ENCODE measurements around the gene ZP1.

ZP1 gene

DNA sequence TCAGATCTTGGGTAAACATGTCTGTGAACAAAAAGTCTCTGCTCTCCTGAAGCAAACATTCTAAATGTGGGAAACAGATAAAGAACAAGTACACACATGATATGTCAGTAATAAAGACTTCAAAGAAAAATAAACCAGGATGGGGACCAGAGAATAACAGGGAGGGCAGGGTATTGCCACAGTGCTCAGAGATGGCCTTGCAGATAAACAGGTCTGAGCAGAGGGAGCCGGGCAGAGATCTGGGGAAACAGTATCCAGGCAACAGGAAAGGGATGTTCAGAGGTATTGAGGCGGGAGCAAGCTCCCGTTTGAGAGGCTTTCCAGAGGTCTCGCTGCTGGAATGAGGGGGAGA lies 22.5 kb upstream of the ZP1 start:
- no CpG with 5 or more reads among the region's 4 CpGs for WGBS (ENCODE audit: insufficient coverage, insufficient read length)
- peaks cover 1% of the 10 kb centered on the region; the same call in 1 of the 2 replicates for H3K4me1 ChIP-seq (ENCODE audit: control insufficient read depth, insufficient read depth, low read length)
- no peaks in the 10 kb centered on the region for H3K27me3 ChIP-seq (ENCODE audit: control insufficient read depth, insufficient read depth, low read length)
- no peak for DNase-seq (ENCODE audit: low read depth, low spot score)
- H3K9me3 ChIP-seq (ENCODE audit: control insufficient read depth, insufficient read depth, low read length) = no peaks in the 10 kb centered on the region
- H3K4me3 ChIP-seq (ENCODE audit: low read length) = no peak overlapping the region
- no peak overlapping the region for H3K27ac ChIP-seq (ENCODE audit: low read length)
- peaks cover 16% of the 10 kb centered on the region for H3K36me3 ChIP-seq (ENCODE audit: control insufficient read depth, insufficient read depth, low read length)

DNA sequence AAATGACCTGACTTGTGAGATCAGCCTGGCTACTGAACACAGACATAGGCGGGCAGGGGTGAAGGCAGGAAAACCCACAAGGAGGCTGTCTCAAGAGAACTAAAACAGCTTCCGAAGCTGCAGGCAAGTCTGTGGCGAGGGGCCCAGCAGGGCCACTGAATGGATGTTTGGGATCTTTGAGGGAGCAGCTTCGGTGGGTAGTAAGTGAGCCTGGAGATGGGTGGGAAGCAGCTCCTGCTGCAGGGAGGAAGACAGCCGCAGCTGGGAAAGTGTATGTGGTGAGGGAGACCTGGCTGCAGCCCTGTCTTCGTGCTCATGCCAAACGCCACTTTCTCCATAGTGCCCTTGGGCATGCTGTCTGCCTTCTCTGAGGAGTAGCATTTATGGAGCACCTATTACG lies 22.0 kb upstream of the ZP1 start:
- DNase-seq (ENCODE audit: low read depth, low spot score) = no peak
- no CpG with 5 or more reads among the region's 8 CpGs for WGBS (ENCODE audit: insufficient coverage, insufficient read length)
- Histone ChIP-seq H3K4me1 (ENCODE audit: control insufficient read depth, insufficient read depth, low read length) (peaks cover 1% of the 10 kb centered on the region; the same call in 1 of the 2 replicates), H3K27me3 (ENCODE audit: control insufficient read depth, insufficient read depth, low read length) (no peaks in the 10 kb centered on the region), H3K9me3 (ENCODE audit: control insufficient read depth, insufficient read depth, low read length) (no peaks in the 10 kb centered on the region), H3K4me3 (ENCODE audit: low read length) (no peak overlapping the region), H3K27ac (ENCODE audit: low read length) (no peak overlapping the region), H3K36me3 (ENCODE audit: control insufficient read depth, insufficient read depth, low read length) (peaks cover 16% of the 10 kb centered on the region)

DNA sequence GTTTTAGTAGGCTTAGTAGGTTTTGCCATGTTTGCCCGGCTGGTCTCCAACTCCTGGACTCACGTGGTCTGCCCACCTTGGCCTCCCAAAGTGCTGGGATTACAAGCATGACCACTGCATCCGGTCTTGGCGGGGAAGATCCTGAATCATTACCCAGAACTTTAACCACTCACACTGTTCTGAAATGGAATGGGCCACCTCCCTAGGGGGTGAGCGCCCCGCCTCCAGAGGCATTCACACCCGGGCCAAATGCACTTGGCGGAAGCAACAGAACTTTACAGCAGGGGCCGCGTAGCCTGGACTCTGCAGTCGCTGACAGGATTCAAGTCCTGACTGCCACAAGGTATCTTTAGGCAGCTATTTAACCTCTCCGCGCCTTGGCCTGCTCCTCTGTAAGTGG lies 20.1 kb upstream of the ZP1 start:
- Histone ChIP-seq H3K4me3 (ENCODE audit: low read length) (no peak overlapping the region), H3K27ac (ENCODE audit: low read length) (no peak overlapping the region), H3K27me3 (ENCODE audit: control insufficient read depth, insufficient read depth, low read length) (no peaks in the 10 kb centered on the region), H3K4me1 (ENCODE audit: control insufficient read depth, insufficient read depth, low read length) (peaks cover 1% of the 10 kb centered on the region; the same call in 1 of the 2 replicates), H3K9me3 (ENCODE audit: control insufficient read depth, insufficient read depth, low read length) (no peaks in the 10 kb centered on the region), H3K36me3 (ENCODE audit: control insufficient read depth, insufficient read depth, low read length) (peaks cover 21% of the 10 kb centered on the region)
- no CpG with 5 or more reads among the region's 13 CpGs for WGBS (ENCODE audit: insufficient coverage, insufficient read length)
- no peak for DNase-seq (ENCODE audit: low read depth, low spot score)

DNA sequence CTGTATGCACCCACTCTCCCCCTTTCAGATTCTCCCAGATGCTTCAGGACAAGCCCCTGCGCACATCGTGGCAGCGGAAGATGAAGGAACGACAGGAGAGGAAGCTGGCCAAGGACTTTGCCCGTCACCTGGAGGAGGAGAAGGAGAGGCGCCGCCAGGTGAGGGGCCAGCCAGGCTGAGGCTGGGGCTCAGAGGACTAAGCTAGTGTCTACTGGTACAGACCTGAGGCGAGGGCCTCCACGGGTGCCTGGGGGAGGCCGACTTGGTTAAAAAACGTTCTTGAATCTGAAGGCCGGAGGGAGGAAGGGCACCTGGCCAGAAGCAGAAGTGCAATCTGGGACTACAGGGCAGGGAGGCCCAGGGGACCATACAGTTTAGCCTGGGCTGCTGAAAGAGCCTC lies 19.4 kb upstream of the ZP1 start:
- Histone ChIP-seq H3K36me3 (ENCODE audit: control insufficient read depth, insufficient read depth, low read length) (peaks cover 21% of the 10 kb centered on the region), H3K9me3 (ENCODE audit: control insufficient read depth, insufficient read depth, low read length) (no peaks in the 10 kb centered on the region), H3K27me3 (ENCODE audit: control insufficient read depth, insufficient read depth, low read length) (no peaks in the 10 kb centered on the region), H3K4me3 (ENCODE audit: low read length) (no peak overlapping the region), H3K27ac (ENCODE audit: low read length) (no peak overlapping the region), H3K4me1 (ENCODE audit: control insufficient read depth, insufficient read depth, low read length) (peaks cover 3% of the 10 kb centered on the region; the same call in 1 of the 2 replicates)
- WGBS (ENCODE audit: insufficient coverage, insufficient read length) = no CpG with 5 or more reads among the region's 12 CpGs
- no peak for DNase-seq (ENCODE audit: low read depth, low spot score)

DNA sequence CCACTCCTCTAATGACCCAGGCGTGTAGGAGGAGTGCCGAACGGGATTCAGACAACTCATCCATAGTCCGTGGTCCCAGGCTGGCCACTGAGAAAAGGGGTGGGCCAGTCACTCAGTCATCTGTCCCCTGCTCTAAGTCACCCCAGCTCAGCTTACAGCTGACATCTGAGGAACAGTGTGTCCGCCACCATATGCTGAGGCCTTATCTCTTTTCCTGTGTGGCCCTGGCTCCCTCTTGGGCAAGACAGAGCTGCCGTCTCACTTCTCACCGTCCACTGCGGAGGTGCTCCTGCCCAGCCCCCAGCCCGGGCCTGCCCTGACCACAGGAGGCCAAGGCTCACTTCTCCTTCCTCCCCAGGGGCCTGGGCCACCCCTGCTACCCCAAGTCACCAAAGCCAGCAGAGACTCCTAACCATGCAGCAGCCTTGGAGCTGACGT lies 18.6 kb upstream of the ZP1 start:
- no peaks in the 10 kb centered on the region for H3K27me3 ChIP-seq (ENCODE audit: control insufficient read depth, insufficient read depth, low read length)
- H3K36me3 ChIP-seq (ENCODE audit: control insufficient read depth, insufficient read depth, low read length) = peaks cover 21% of the 10 kb centered on the region
- no peaks in the 10 kb centered on the region for H3K9me3 ChIP-seq (ENCODE audit: control insufficient read depth, insufficient read depth, low read length)
- H3K4me1 ChIP-seq (ENCODE audit: control insufficient read depth, insufficient read depth, low read length) = peaks cover 3% of the 10 kb centered on the region; the same call in 1 of the 2 replicates
- WGBS (ENCODE audit: insufficient coverage, insufficient read length) = no CpG with 5 or more reads among the region's 10 CpGs
- H3K27ac ChIP-seq (ENCODE audit: low read length) = no peak overlapping the region
- H3K4me3 ChIP-seq (ENCODE audit: low read length) = no peak overlapping the region
- DNase-seq (ENCODE audit: low read depth, low spot score) = no peak

DNA sequence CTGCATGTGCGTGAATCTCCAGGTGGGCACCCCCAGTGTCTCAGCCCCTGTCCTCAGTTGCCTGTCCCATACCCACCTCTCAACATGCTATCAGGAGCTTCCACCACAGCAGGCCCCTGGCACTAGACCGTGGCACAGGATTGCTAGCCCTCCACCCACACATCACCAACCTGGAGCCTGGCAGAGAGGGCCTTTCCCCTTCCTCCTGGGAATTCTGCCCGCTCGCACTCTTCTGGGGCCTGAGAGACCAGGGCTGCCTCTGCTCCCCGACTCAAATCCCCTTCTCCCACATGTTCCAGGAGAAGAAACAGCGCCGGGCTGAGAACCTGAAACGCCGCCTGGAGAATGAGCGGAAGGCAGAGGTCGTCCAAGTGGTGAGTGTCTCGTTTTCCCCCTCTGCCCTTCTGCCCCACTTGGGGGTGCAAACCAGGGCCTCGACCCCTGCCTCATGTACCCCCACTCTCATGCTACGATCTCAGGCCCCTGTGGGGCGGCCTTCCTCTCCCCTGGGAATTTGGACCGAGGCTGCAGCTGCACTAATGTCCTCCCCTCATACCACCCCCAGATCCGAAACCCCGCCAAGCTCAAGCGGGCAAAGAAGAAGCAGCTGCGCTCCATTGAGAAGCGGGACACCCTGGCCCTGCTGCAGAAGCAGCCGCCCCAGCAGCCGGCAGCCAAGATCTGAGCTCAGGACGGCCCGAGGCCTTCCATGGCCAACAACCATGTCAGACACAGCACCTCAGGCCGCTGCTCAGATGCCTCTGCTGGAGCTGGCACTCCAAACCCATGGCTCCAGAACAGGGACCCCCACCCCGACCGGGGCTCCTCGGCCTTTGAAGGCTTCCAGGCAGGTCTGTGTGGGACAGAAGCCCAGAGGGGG lies 17.5 kb upstream of the ZP1 start:
- Histone ChIP-seq H3K36me3 (ENCODE audit: control insufficient read depth, insufficient read depth, low read length) (peaks cover 21% of the 10 kb centered on the region), H3K4me3 (ENCODE audit: low read length) (no peak overlapping the region), H3K4me1 (ENCODE audit: control insufficient read depth, insufficient read depth, low read length) (peaks cover 2% of the 10 kb centered on the region; the same call in 1 of the 2 replicates), H3K27ac (ENCODE audit: low read length) (no peak overlapping the region), H3K27me3 (ENCODE audit: control insufficient read depth, insufficient read depth, low read length) (no peaks in the 10 kb centered on the region), H3K9me3 (ENCODE audit: control insufficient read depth, insufficient read depth, low read length) (no peaks in the 10 kb centered on the region)
- no peak for DNase-seq (ENCODE audit: low read depth, low spot score)
- WGBS (ENCODE audit: insufficient coverage, insufficient read length) = no CpG with 5 or more reads among the region's 29 CpGs

DNA sequence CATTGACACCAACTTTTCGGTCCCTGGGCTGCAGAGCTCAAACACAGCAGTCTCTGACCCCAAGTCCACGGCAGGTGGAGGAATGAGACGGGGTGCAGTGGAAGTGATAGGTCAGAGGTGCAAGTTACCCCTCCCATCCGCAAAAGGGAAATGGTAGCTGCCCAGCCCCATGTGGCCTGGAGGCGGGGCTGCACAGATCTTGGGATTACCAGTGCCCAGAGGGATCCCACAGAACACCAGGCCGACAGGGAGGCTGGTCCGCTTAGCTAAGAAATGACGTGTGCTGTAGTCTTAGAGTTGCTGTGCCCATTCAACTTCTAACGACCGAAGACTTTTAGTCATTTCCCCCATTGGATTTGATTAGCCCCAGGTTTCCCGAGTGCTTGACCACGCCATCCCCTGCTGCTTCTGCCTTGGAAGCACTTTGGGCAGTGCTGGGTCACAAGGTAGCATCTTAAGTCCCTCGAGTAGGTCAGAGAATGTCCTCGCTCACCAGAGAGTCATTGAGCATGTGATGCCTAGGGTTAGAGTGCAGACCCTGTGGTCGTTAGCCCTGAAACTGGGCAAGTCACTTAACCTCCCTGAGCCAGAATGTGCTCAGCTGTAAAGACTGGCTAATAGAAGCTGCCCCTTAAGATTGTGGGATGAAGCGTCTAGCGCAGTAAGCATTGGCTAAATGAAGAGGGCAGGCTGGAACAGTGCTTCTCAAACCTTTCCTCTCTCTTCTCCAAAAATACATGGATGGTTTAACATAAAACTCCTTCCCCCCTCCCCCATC lies 15.8 kb upstream of the ZP1 start:
- H3K36me3 ChIP-seq (ENCODE audit: control insufficient read depth, insufficient read depth, low read length) = peaks cover 21% of the 10 kb centered on the region
- DNase-seq (ENCODE audit: low read depth, low spot score) = no peak
- H3K27ac ChIP-seq (ENCODE audit: low read length) = no peak overlapping the region
- 0 out of 2 replicates have a peak, but pooled peaks cover 1% of the 10 kb centered on the region for H3K27me3 ChIP-seq (ENCODE audit: control insufficient read depth, insufficient read depth, low read length)
- no peak overlapping the region for H3K4me3 ChIP-seq (ENCODE audit: low read length)
- H3K4me1 ChIP-seq (ENCODE audit: control insufficient read depth, insufficient read depth, low read length) = peaks cover 2% of the 10 kb centered on the region; the same call in 1 of the 2 replicates
- no CpG with 5 or more reads among the region's 17 CpGs for WGBS (ENCODE audit: insufficient coverage, insufficient read length)
- no peaks in the 10 kb centered on the region for H3K9me3 ChIP-seq (ENCODE audit: control insufficient read depth, insufficient read depth, low read length)

DNA sequence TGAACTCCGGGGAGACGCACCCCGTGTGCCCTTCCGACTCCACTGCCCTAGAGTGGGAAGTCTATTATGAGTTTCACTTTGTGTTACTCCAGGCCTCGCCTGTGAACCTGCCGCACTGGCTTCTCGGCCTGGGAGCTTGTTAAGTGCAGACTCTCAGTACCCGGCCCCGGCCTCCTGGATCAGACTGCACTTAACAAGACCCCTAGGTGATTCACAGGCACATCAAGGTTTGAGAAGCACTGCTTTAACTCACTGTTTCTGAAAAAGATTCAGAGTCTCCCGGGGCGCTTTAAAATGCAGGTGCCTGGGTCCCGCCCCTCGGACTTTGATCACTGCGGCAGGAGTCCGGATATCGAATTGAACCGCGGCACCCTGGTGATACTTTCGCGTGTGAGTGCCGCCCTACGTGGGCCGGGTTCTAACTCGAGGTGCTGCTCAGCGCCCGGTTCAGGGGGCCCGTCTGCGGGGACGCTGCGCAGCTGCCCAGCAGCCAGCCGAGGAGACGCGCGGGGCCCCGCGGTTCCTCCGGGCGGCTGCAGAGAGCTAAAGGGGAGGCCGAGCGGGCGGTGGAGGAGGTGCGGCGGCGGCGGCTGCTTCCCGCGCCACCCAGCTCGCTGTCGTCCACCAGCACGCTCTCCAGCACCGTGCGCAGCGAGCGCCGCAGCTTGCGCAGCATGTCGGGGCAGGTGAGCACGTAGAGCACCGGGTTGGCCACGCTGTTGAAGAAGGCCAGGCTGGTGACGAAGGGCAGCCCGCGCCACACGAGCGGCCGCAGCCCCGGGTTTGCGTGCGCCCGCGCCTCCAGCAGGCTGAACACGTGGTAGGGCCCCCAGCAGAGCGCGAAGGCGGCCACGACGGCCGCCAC lies 15.0 kb upstream of the ZP1 start:
- whole genome bisulfite sequencing (ENCODE audit: insufficient coverage, insufficient read length) = no CpG with 5 or more reads among the region's 78 CpGs
- peaks cover 21% of the 10 kb centered on the region for H3K36me3 ChIP-seq (ENCODE audit: control insufficient read depth, insufficient read depth, low read length)
- no peaks in the 10 kb centered on the region for H3K9me3 ChIP-seq (ENCODE audit: control insufficient read depth, insufficient read depth, low read length)
- H3K27ac ChIP-seq (ENCODE audit: low read length) = no peak overlapping the region
- peaks cover 2% of the 10 kb centered on the region; the same call in 1 of the 2 replicates for H3K4me1 ChIP-seq (ENCODE audit: control insufficient read depth, insufficient read depth, low read length)
- no peak for DNase-seq (ENCODE audit: low read depth, low spot score)
- H3K4me3 ChIP-seq (ENCODE audit: low read length) = peak overlapping the region; percentile 12; the same call in 1 of the 2 replicates
- H3K27me3 ChIP-seq (ENCODE audit: control insufficient read depth, insufficient read depth, low read length) = 0 out of 2 replicates have a peak, but pooled peaks cover 1% of the 10 kb centered on the region

DNA sequence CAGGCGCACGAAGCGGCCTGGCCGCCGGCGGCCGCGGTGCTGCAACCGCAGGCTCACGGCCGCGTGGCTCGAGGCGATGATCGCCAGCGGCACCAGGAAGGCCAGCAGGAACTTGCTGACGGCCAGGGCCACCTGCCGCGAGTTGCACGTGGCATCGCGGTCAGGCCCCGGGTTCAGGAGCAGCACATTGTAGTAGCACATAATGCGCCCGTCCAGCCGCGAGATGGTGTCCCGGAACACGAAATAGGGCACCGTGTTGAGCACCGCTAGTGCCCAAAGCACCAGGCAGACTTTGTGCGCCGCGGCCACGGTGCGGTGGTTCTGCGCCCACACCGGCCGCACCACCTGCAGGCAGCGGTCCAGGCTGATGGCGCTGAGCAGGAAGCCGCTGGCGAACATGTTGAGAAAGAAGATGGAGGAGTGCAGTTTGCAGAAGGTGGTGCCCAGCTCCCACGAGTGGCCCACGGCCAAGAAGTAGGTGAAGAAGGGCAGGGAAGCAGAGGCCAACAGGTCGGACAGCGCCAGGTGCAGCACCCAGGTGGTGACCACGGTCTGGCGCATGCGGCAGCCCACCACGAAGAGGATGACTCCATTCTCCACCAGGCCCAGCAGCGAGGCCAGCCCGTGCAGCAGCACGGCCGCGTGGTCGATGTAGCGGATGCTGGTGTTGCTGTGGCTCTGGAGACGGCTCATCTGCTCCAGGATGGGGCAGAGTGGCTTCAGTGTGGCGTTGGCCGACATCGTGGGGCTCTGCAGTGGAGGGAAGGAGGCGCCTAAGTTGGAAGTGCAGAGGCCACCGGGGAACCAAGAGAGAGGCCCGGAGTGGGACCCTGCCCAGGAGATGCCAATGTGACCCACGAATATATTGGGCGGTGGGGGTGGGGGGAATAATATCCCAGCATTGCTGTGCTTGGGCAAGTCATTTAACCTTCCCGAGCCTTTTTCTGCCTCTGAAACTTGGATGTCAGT lies 14.1 kb upstream of the ZP1 start:
- H3K27ac ChIP-seq (ENCODE audit: low read length) = no peak overlapping the region
- no peaks in the 10 kb centered on the region for H3K9me3 ChIP-seq (ENCODE audit: control insufficient read depth, insufficient read depth, low read length)
- DNase-seq (ENCODE audit: low read depth, low spot score) = no peak
- 0 out of 2 replicates have a peak overlapping the region, but pooled peaks have one; percentile 12 for H3K4me3 ChIP-seq (ENCODE audit: low read length)
- H3K4me1 ChIP-seq (ENCODE audit: control insufficient read depth, insufficient read depth, low read length) = peaks cover 2% of the 10 kb centered on the region; the same call in 1 of the 2 replicates
- no CpG with 5 or more reads among the region's 68 CpGs for WGBS (ENCODE audit: insufficient coverage, insufficient read length)
- 0 out of 2 replicates have a peak, but pooled peaks cover 1% of the 10 kb centered on the region for H3K27me3 ChIP-seq (ENCODE audit: control insufficient read depth, insufficient read depth, low read length)
- H3K36me3 ChIP-seq (ENCODE audit: control insufficient read depth, insufficient read depth, low read length) = peaks cover 19% of the 10 kb centered on the region

Measured in iPS DF 6.9 (cell line).